GM12891 (cell line): ENCODE measurements around the gene VWF.

Experiments used
- DNase-seq: peaks from one replicate; pipeline ENCODE4 v3.0.0; 2011; ENCODE audit warnings: low spot score; ENCODE audit not compliant: insufficient read length
- FAIRE-seq: peaks from 2 replicates; lab custom pipeline; 2011; peaks lifted over from hg19 to GRCh38; lab: Jason Lieb, UNC
- PAX5 ChIP-seq: IDR thresholded peaks from 2 replicates; pipeline ENCODE4 v1.6.1; 2011; ENCODE audit warnings: low read length, moderate library complexity, mild to moderate bottlenecking; ENCODE audit not compliant: insufficient read depth, severe bottlenecking
- POLR2A ChIP-seq: IDR thresholded peaks from 2 replicates; pipeline ENCODE4 v1.6.1; 2011; ENCODE audit warnings: low read depth, low read length, control low read depth
- POLR2AphosphoS5 ChIP-seq: IDR thresholded peaks from 2 replicates; pipeline ENCODE4 v1.6.1; 2011; ENCODE audit warnings: low read depth, low read length, control low read depth
- POU2F2 ChIP-seq: IDR thresholded peaks from 2 replicates; pipeline ENCODE4 v1.6.1; 2011; ENCODE audit warnings: low read depth, mild to moderate bottlenecking, control low read depth, low read length, moderate library complexity
- SPI1 ChIP-seq: IDR thresholded peaks from 2 replicates; pipeline ENCODE4 v1.6.1; 2011; ENCODE audit warnings: low read depth, low read length, control low read depth
- TAF1 ChIP-seq: IDR thresholded peaks from 2 replicates; pipeline ENCODE4 v1.6.1; 2011; ENCODE audit warnings: low read depth, low read length, control low read depth

The VWF gene

GRCh38 chr12:5996459-5996858, 128.0 kb downstream of the VWF start:
- no peak for FAIRE-seq
- no peak for DNase-seq
- no peak for TF ChIP-seq SPI1
- no peak for TF ChIP-seq POLR2A
- no peak for TF ChIP-seq TAF1
- no peak for TF ChIP-seq POLR2AphosphoS5
- TF ChIP-seq POU2F2: no peak
- no peak for TF ChIP-seq PAX5

DNA sequence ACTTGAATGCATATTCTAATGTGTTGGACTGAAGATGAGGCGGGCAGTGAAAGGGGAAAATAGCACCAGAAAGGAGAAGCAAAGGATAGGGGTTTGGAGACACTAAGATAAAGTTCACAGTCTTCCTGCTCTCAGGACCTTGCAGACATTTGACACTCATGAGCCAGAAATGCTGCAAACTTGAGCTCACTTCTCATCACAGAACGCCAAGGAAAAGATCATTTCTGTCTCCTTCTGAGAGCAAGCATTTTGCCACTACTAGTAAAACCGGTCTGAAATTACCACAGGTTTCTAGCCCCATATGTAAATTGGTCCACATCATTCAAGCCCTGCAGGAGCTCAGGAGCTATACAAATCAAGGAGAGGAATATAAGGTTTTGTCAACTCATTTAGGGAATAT, 134.8 kb downstream of the VWF start:
- FAIRE-seq (no peak), DNase-seq (no peak)
- TF ChIP-seq SPI1: no peak
- no peak for TF ChIP-seq POLR2A
- TF ChIP-seq TAF1: no peak
- no peak for TF ChIP-seq POLR2AphosphoS5
- TF ChIP-seq PAX5: no peak
- TF ChIP-seq POU2F2: no peak

- peak; percentile 92 for FAIRE-seq
- peak; percentile 38; the same call in 1 of the 2 replicates for TF ChIP-seq POU2F2
- no peak for TF ChIP-seq PAX5
- DNase-seq: peak; percentile 76
These were observed 135.8 kb downstream of the VWF start for GRCh38 chr12:5988659-5989116.

- DNase-seq (no peak), FAIRE-seq (no peak)
- TF ChIP-seq POLR2AphosphoS5 (no peak), TAF1 (no peak), POLR2A (no peak), SPI1 (no peak), PAX5 (no peak), POU2F2 (no peak)
These were observed 136.4 kb downstream of the VWF start for GRCh38 chr12:5988088-5988487.

GRCh38 chr12:5987573-5987972, 136.9 kb downstream of the VWF start:
- FAIRE-seq: no peak
- TF ChIP-seq PAX5 (no peak), POU2F2 (no peak), POLR2A (no peak), TAF1 (no peak), SPI1 (no peak), POLR2AphosphoS5 (no peak)

GRCh38 chr12:5985471-5985870, 139.0 kb downstream of the VWF start:
- FAIRE-seq: no peak
- DNase-seq: no peak
- no peak for TF ChIP-seq POU2F2
- TF ChIP-seq POLR2A: no peak

More at GRCh38 chr12:5987573-5987972, 136.9 kb downstream of the VWF start:
- DNase-seq: no peak

DNA sequence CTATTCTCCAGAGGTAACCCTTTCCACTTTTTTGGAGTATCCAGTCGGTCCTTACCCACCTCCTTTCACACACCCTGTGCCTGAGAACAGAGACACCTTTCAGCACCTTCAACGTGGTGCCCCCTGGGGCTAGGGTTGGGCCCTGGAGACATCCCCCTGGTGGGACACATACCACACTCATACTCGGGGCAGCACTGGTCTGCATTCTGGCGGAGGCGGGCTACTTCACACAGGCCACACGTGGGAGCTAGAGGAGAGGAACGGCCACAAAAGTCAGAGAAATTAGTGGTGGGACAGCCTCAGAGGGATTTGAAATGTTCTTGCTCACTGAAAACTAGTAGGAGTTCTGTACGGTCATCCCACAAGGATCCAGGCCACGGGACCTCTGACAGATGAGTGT, 139.6 kb downstream of the VWF start:
- no peak for TF ChIP-seq POU2F2
- no peak for TF ChIP-seq POLR2A
- TF ChIP-seq SPI1: no peak
- TF ChIP-seq POLR2AphosphoS5: no peak
- TF ChIP-seq TAF1: no peak
- TF ChIP-seq PAX5: no peak
- FAIRE-seq (no peak), DNase-seq (no peak)

GRCh38 chr12:5982106-5982505, 142.4 kb downstream of the VWF start:
- no peak for DNase-seq
- FAIRE-seq: no peak

GRCh38 chr12:5977556-5977955, 146.9 kb downstream of the VWF start:
- FAIRE-seq: no peak
- DNase-seq: no peak
- TF ChIP-seq TAF1 (no peak), POU2F2 (no peak), SPI1 (no peak), POLR2A (no peak), PAX5 (no peak), POLR2AphosphoS5 (no peak)

More at GRCh38 chr12:5982106-5982505, 142.4 kb downstream of the VWF start:
- TF ChIP-seq POLR2A (no peak), PAX5 (no peak), TAF1 (no peak), POLR2AphosphoS5 (no peak), POU2F2 (no peak), SPI1 (no peak)

- FAIRE-seq (no peak), DNase-seq (no peak)
- no peak for TF ChIP-seq TAF1
- TF ChIP-seq POLR2AphosphoS5: no peak
- no peak for TF ChIP-seq SPI1
- no peak for TF ChIP-seq POU2F2
- TF ChIP-seq POLR2A: no peak
These were observed 147.8 kb downstream of the VWF start for GRCh38 chr12:5976711-5977110.

DNA sequence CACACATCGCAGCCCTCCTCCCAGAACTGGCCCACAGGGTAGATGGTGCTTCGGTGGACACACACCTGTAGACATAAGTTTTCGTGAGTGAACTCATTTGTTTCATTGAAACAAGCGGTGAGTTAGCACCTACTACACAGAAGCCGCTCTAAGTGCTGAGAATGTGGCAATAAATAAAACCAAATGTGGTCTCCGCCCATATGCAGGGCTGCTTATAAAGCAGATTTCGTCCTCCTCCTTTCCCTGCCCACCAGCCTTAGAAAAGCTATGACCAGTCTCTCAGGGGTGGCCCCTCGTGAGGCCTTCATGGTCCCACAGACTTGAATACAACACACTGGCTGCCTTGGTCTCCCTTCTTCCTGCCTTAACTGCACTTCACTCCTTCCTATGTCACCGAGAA, 148.3 kb downstream of the VWF start:
- TF ChIP-seq POU2F2 (no peak), SPI1 (no peak), POLR2AphosphoS5 (no peak), TAF1 (no peak), PAX5 (no peak), POLR2A (no peak)
- FAIRE-seq (no peak), DNase-seq (no peak)
